HG03378 (cell line): ENCODE results near the gene CSF2RB.

ENCODE experiments used
- ATAC-seq: cut with Tn5 transposase; IDR thresholded peaks from one replicate; pipeline ENCODE4 v1.9.1; 2021; ENCODE audit warnings: mild to moderate bottlenecking, moderate library complexity; ENCODE audit not compliant: unreplicated experiment

Gene CSF2RB

DNA sequence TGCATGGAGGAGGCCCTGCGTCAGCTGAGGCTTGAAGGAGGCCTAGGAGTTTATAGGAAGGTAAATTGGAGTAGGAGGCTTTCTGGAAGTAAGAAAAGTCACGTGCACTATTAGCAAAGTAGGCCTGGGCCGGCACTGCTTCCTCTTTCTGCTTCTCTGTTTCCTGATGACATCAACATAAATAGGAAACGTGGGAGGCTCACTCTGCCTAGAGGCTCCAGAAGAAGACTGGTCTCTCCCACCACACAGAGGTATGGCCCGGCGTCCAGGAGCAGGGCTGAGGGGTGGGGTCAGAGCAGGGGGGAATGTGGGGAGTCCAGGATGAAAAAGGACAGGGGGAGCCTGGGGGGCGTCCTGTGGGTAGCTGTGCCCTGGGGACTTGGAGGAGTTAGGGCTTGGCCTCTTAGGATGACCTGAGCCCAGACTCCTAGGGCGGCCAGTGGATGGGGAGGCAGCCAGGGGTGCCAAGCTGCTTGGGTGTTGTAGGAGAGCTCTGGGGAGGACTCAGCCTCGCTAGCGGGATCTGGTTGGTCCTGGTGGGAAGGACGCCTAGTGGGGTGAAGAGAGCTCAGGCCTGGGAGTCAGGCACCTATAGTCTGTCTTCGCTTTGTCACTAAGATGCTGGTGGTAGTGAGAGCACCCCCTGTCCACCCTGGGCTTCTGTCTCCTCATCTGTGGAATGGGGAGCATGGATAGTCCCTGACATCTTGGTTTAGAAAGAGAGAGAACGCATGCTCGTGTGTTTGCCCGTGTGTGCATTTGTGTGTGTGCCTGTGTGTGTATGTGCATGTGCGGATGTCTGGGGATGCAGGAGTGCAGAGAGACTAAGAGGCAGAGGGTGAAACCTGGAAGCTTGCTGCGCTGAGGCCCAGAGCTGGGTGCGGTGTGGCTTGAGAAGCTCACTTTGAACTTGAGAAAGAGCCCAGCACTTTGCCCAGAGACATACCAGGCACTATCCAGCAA, at the start of gene CSF2RB:
Gene CSF2RB, plus strand, starts transcription at position 202 of the 963 bp plus-strand sequence. CDS start 8,580 bp downstream, outside the sequence.
- ATAC-seq = no peak

DNA sequence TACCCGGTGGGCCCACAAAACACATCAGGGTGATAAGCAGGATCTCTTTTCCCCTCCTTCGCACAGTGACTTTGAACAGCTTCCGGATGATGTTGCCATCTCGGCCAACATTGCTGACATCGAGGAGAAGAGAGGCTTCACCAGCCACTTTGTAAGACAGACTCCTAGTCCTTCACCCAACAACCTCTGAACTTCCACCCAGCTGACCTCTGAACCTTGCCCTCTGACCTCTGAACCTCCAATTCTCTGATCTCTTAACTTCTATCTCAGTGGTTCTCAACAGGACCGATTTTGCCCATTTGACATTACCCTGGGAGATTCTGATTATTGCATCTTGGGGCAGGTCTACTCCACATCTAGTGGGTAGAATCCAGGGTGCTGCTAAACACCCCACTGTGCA, 49.4 kb upstream of the CSF2RB start:
- no peak for ATAC-seq

DNA sequence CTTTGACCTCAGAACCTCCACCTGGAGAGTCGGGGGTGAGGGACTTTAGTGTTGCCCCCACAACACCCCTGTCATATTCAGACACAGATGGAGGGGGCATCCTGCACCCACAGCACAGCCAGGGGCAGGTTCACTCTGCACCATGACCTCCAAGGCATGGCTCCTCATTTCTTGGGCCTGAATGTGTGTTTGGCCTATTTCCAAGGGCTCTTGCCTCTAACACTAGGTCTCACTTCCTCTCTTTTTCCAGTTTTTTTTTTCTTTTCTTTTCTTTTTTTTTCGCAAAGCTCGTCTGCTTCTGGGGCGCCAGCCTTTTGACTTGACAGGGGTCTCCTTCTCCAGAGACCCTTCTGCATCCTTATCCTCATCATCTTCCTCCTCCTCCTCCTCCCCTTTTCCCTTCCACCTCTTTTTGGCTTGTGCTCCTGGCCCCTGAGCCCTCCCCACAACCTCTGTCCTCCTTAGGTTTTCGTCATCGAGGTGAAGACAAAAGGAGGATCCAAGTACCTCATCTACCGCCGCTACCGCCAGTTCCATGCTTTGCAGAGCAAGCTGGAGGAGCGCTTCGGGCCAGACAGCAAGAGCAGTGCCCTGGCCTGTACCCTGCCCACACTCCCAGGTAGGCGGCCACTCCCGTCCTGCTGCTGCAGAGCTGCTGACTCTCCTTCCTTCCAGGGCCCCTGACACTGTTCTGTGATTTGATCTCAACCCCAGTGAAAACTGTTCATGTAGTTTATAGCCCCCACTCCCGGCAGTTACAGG, 48.8 kb upstream of the CSF2RB start:
- ATAC-seq = no peak

DNA sequence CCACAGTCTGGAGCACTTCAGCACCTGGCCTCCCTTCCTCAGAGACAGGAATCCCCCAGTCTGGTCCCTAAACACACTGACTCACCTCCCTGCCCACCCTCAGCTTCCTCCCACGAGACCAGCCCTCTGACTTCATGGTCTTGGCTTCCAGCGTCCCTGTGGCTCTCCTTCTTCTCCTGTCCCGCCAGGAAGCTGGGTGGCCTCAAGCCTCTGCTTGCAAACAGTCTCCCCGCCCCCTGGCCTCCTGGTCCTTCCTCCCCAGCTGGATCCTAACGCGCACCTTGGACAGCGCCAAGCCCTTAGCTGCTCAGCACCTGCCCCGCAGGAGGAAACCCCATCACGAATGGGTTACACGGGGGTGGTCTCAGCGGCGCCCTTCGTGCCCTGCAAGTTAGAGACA, 48.1 kb upstream of the CSF2RB start:
- ATAC-seq = no peak

DNA sequence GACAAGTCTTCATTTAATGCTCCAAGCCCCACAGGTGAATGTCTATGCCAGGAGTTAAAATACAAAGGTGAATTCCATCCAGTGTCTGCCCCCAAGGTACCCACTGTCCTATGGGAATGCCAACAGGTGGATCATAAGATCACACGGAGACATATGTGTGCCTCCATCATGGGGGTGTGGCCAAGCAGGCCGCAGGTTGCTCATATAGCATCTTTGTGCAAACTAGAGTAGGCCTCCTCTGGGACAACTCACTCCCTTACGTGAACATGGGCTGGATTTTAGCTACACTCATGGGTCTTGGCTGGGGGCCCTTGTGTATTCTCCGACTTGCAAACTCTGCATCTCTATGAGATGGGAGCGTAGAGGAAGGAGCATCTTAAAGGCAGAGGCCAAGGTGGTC, 45.7 kb upstream of the CSF2RB start:
- no peak for ATAC-seq

DNA sequence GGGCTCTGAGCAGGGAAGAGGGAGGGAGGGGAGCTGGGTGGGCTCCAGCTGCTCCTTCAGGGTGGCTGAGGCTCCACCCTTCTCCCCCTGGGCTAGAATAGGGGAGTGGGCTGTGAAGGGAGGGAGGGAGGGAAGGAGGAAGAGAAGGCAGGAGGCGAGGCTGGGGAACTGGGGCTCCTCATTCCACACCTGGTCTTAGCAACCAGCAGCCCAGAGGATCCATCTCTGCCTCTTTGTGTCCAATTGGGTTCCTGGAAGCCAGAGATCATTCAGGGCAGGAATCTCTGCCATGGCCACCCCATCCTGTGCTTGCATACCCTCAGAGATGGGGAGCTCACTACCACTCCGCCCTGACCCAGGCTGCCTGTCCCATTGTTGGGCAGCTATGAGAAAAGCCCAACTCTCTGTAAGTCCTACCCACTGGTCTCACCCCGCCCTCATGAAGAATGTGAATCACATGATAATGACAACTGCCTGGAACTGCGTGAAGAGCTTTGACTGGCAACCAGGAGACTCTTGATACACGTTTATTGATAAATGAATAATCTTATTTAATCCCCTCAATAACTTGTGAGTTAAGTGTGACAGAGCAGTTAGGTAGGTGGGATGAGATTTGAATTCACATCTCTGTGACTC, 44.8 kb upstream of the CSF2RB start:
- no peak for ATAC-seq

DNA sequence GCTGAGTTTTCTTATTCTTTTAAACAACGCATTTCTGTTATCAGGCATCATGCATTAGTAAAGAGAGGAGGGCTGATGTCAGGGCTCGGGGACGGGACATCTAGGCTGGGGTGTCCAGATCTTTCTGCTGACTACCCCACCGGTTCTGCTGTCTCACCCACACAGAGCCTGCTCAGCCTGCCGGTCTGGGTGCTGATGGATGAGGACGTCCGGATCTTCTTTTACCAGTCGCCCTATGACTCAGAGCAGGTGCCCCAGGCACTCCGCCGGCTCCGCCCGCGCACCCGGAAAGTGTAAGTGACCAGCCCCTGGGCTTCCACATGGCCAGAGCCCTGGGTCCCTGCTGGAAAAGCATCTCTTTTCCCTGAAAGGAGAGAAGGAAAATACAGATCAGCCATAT, 43.2 kb upstream of the CSF2RB start:
- no peak for ATAC-seq

DNA sequence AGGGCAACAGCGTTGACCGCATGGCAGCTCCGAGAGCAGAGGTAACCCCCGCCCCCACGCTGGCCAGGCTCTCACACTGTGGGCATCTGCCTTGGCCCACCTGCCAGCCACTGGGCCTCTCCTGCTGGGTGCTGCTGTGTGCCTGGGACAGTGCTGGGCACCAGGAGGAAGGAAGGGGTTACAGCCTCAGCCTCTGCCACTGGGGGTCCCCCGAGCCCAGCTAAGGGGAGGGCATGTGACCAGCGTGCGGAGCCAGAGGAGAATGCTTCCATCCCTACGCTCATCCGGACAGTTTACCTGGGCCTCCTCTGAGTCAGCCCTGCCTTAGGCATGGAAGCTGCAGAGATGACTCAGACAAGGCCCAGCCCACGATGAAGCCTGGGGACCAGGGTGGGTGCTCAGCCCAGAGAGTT, 41.8 kb upstream of the CSF2RB start:
- ATAC-seq = no peak

DNA sequence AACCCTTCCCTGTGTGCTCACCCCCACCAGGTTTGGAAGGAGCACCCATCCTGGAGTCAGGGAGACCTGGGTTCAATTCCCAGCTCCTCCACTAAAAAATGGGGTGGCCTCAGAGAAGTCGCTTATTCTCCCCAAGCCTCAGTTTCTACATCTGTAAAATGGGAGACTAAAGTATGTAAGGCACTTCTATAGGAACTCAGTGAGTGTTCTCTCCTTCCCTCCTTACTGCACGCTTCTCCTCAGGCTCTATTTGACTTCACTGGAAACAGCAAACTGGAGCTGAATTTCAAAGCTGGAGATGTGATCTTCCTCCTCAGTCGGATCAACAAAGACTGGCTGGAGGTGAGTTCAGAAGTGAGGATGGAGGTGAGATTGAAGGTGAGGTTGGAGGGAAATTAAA, 41.3 kb upstream of the CSF2RB start:
- no peak for ATAC-seq

DNA sequence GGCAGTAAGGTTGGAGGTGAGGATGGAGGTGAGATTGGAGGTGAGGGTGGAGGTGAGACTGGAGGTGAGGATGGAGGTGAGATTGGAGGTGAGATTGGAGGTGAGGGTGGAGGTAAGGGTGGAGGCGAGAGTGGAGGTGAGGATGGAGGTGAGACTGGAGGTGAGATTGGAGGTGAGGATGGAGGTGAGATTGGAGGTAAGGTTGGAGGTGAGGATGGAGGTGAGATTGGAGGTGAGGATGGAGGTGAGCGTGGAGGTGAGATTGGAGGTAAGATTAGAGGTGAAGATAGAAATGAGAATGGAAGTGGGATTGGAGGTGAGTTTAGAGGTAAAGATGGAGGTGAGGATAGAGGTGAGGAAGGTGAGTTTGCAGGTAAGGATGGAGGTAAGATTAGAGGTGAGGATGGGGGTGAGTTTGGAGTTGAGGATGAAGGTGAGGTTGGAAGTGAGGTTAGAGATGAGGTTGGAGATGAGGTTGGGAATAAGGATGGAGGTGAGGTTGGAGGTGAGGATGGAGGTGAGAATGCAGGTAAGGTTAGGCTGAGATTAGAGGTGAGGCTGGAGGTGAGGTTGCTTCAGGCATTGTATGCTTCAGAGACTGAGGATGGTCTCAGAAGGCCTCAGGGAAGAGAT, 40.4 kb upstream of the CSF2RB start:
- no peak for ATAC-seq

DNA sequence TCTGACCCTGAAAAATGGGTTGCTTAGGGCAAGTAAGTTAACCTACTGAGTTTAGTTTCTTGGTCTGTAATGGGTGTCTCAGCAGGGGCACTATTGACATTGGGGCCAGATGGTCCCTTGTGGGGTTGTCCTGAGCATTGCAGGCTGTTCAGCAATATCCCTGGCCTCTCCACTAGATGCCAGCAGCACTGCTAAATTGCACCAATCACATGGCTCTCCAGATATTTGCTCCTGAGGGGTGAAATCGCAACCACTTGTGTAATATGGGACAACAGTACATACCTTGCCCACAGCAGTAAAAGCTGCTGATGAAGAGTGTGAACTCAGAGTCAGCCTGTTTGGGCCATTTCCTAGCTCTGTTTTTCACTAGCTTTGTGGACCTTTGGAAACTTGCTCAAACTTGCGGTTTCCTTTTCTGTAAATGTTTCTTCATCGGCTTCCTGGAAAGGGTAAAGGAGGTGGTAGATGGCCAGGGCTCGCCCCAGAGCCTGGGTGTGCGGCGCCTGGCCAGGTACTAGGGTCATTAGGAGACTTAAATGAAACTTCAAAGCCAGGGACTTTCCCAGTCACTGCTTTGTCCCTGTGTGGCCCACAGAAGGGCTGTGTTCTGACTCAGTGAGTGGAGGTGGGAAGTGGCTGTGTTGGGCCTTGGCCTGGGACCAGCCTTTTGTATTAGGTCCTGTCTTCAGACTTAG, 39.7 kb upstream of the CSF2RB start:
- ATAC-seq = peak; percentile 81

DNA sequence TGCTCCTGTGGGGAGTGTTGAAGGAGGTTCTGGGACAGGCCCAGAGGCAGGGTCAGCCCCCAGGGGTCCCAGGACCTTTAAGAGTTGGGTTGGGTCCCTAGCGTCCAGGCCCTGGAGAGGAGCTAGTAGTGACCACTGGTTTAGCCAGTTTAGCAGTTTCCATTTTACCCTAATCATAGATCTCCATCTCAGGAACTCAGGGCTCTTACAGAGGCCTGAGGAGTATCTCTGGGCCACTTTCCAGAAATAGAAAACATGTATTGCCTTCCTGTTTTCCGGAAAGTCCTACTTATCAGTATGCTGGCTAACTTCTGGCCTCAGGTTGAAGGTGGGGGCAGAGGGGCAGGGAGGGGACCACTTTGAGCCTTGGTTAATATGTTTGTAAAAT, 39.1 kb upstream of the CSF2RB start:
- no peak for ATAC-seq

DNA sequence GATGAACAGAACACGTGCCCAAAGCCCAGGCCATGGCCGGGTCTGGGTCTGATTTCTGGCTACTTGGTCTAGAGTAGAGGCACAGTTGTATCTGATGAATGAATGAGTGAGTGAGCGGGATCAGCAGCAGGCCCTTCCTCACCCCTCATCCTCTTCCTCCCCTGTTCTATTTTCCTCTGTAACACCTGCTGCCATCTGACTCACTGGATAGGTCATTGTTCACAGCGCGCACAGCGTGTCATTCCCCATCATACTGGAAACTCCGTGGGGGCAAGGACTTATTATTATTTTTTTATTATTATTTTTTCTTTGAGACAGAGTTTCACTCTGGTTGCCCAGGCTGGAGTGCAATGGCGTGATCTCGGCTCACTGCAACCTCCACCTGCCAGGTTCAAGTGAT, 38.7 kb upstream of the CSF2RB start:
- ATAC-seq = no peak

DNA sequence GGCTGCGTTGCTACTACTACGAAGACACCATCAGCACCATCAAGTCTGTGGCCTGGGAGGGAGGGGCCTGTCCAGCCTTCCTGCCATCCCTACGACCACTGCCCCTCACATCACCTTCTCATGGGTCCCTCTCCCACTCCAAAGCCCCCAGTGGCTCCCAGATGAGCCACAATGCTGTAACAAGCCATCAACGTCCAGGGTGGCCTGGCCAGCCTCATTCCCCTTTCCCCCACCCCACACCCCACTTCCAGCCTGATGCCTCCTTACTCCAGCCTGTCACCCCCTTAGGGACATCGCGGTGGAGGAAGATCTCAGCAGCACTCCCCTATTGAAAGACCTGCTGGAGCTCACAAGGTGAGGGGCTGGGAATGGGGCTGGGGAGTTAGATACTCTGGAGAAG, 37.7 kb upstream of the CSF2RB start:
- ATAC-seq = no peak

DNA sequence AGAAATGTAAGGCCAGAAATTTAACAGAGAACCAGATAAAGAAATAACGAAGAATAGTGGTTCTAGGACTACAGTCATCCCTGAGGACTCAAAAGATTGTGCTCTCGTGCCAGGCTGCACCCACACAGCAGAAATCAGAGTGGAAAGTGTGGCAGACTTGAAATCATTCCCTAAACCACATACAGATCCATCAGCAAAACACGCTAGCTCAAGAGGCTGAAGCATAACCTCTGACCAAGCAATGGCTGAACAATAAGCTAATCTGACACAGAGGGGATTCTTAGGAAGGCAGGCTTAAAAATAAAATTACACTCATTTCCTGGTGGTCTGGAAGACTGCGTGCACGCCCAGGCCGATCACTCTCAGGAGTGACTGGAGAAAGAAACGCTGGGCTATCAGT, 33.7 kb upstream of the CSF2RB start:
- no peak for ATAC-seq

DNA sequence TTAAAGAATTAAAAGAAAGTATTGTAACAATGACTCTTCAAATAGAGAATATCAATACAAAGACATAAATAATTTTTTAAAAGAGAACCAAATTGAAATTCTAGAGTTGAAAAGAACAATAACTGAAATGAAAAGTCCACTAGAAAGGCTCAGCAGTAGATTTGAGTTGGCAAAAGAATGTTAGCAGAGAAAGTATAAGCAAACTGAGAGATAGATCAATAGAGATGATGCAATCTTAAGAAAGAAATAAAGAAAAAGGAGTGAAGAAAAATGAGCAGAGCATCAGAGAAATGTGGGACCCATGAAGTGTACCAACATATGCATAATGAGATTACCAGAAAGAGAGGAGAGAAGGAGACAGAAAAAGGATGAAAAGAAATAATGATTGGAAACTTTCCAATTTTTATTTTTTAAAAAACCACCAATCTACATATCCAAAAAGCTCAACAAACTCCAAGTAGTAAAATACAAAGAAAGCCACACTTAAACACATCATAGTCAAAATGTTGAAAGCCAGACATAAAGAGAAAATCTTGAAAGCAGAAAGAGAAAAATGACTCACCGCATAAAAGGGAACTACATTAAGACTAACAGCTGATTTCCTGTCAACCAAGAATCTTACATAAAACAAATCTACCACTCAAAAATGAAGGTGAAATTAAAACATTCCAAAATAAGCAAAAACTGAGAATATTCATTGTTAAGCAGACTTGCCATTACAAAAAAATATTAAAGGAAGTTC, 31.8 kb upstream of the CSF2RB start:
- ATAC-seq = no peak

DNA sequence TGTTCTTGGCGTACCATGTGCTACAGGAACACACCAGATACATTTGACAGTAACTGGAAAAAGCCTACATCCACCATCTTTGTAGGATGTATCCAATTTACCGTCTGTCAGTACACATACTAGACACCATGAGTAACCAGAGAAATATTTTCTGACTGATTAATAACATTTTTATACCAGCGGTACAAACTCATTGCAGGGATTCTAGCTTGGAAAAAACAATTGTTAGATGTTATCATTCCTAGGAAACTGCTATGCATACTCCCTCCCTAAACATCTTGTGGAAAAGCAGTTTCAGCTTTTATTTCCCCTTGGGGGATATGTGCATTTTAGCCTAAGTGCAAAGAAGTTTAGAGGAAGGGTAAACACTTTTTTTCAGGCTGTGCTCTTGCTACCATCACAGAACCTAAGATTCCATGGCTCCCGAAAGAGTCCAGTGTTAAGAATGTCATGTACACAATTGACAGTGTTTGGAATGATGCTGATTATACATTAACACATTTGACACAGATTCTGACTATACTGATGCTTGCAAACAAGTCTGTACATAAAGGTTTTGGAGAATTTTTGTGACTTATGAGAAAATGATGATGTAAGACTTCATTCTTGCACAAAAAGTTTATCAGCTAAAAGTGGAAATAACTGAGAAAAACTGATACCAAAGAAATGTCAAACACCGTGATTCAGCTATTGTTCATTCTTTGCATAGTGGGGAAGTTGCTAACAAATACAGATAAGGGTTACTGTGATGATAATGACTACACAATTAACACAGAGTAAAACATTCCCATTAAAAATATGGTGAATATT, 28.9 kb upstream of the CSF2RB start:
- ATAC-seq = no peak

DNA sequence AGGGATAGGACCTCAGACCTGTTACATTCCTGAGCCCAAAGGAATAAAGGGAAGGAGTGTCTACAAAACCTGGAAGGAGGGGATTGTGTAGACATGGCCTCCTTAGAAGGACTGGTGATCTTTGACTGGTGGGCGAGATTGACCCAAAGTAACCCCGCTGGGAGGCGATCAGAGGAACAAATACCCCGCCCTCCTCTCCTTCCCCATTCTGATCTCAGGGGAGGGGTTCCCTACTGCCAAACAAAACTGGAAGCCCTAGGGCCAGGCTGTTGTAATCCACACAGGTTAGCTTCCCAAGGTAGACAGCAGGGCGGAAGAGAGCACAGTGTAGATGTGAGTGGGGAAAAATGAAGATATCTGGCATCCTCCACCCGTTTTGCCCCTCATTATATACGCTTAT, 28.0 kb upstream of the CSF2RB start:
- ATAC-seq = no peak

DNA sequence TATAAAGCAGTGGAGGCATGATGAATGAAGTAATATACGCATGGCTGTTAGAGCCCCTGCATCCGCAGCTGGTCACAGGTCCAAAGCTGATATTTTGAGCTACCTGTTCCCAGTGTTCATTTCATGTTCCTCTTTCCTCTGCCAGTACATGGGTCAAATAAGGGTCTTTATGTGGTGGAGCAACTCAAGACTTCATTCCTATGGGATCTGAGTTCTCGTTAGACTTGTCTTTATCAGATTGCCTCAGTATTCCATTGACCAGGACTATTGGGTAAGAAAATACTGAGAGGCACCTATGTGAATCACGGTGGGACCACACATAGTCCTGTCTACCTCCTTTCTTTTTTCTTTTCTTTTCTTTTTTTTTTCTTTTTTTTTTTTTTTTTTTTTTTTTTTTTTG, 27.4 kb upstream of the CSF2RB start:
- no peak for ATAC-seq
